Ovary (tissue), 3 donors: Measurements from ENCODE around the gene SLC34A2.

Source experiments
- EP300 ChIP-seq: sonication (generic); formaldehyde crosslinking; IDR thresholded peaks from one replicate; pipeline ENCODE4 v1.6.1; 2017; ENCODE audit warnings: antibody characterized with exemption
- POLR2A ChIP-seq: fragments of 450-650 bp; IDR thresholded peaks from one replicate; pipeline ENCODE4 v1.6.1; 2017; ENCODE audit warnings: antibody characterized with exemption, mild to moderate bottlenecking, moderate library complexity
- TF ChIP-seq, protein P1 (sequence below), 3 donors: fragments of 450-650 bp in 2 of 3; fragments of 200-600 bp in 1 of 3; IDR thresholded peaks; one replicate each; pipeline versions ENCODE4 v1.5.1 to v1.8.0; 2016 to 2022; ENCODE audit warnings: antibody characterized with exemption in 3 of 3, mild to moderate bottlenecking in 1 of 3
- donor health status: DM: no; HTN: no; CAD: no.

DNA sequence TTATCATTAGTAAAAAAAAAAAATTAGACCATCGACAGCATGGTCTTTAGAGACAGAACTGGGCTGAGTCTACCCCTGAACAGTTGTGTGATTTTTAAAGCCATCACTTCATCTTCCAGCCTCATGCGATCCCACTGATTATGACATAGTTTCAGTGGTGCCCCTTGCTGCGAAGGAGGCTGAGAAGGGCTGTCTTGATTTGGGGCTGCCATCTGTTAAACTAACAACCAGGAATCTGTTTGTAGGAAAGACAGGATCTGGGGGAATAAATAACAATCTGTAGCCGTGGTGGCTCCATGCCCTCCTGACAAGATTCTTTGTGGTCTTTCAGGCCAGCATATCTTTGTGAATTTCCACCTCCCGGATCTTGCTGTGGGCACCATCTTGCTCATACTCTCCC lies 17.1 kb downstream of the SLC34A2 start:
- TF ChIP-seq, protein P1, sequence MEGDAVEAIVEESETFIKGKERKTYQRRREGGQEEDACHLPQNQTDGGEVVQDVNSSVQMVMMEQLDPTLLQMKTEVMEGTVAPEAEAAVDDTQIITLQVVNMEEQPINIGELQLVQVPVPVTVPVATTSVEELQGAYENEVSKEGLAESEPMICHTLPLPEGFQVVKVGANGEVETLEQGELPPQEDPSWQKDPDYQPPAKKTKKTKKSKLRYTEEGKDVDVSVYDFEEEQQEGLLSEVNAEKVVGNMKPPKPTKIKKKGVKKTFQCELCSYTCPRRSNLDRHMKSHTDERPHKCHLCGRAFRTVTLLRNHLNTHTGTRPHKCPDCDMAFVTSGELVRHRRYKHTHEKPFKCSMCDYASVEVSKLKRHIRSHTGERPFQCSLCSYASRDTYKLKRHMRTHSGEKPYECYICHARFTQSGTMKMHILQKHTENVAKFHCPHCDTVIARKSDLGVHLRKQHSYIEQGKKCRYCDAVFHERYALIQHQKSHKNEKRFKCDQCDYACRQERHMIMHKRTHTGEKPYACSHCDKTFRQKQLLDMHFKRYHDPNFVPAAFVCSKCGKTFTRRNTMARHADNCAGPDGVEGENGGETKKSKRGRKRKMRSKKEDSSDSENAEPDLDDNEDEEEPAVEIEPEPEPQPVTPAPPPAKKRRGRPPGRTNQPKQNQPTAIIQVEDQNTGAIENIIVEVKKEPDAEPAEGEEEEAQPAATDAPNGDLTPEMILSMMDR (IDR thresholded peaks at IDR 0.05), result no peak
- TF ChIP-seq POLR2A, result no peak
- TF ChIP-seq EP300, result no peak
